ENCODE data around the gene FAM83B. TPM values are rescaled to one million over a fixed set of nuclear protein-coding genes. Genes with fewer than 3 reads are reported as not detected.

FAM83B gene
- total RNA-seq, 1 experiment from 2014 or later: 5.7 TPM

GRCh38 chr6:54957698-54958097 lies 111.1 kb downstream of the FAM83B start:
- no peaks in the 10 kb centered on the region for H3K79me2 ChIP-seq (ENCODE audit: insufficient read depth, low read length)
- no peaks in the 10 kb centered on the region for H4K20me1 ChIP-seq (ENCODE audit: control insufficient read depth, insufficient read depth, insufficient read length)
- no peak overlapping the region for H2AFZ ChIP-seq (ENCODE audit: low read length)
- Mint-ChIP-seq H3K4me1 (peaks cover 2 to 9% of the 10 kb centered on the region in 2 experiments; a peak in 3 of 4 replicates), H3K4me3 (no peak overlapping the region), H3K9me3 (no peaks in the 10 kb centered on the region), H3K36me3 (ENCODE audit: insufficient read depth in 1 of 3, low read depth in 3 of 3) (peaks cover 0 to 6% (median 0%) of the 10 kb centered on the region in 3 experiments; a peak in 2 of 7 replicates), H3K27ac (no peak overlapping the region), H3K27me3 (ENCODE audit: low read depth) (no peaks in the 10 kb centered on the region)
- no peak for DNase-seq
- H2BK120ac ChIP-seq (ENCODE audit: low read depth, low read length, poor library complexity, severe bottlenecking): no peak overlapping the region
- no peaks in the 10 kb centered on the region for H3K23me2 ChIP-seq (ENCODE audit: insufficient read length, low read depth, low read length, poor library complexity, severe bottlenecking)
- no peak overlapping the region for H2BK15ac ChIP-seq (ENCODE audit: low read depth, low read length)
- H2BK20ac ChIP-seq (ENCODE audit: low read depth, low read length, poor library complexity, severe bottlenecking): no peak overlapping the region
- H3K4me1 ChIP-seq (ENCODE audit: insufficient read depth, low read length): no peaks in the 10 kb centered on the region
- no peak for TF ChIP-seq CTCF (conservative IDR thresholded peaks at IDR 0.05)
- H3K4me2 ChIP-seq (ENCODE audit: insufficient read depth, insufficient read length, low read length): no peak overlapping the region
- no peaks in the 10 kb centered on the region for H3K9me3 ChIP-seq (ENCODE audit: control insufficient read depth, low read depth, low read length)
- no peak overlapping the region for H3K4ac ChIP-seq (ENCODE audit: low read depth, low read length)
- H2BK12ac ChIP-seq (ENCODE audit: insufficient read length, low read depth, low read length): no peak overlapping the region
- H3K27ac ChIP-seq (ENCODE audit: insufficient read length, low read depth, low read length): no peak overlapping the region
- no peak overlapping the region for H4K91ac ChIP-seq (ENCODE audit: insufficient read length, low read depth, low read length)
- H3K18ac ChIP-seq (ENCODE audit: insufficient read length, low read depth, low read length): no peak overlapping the region
- no peak overlapping the region for H3T11ph ChIP-seq (ENCODE audit: low read length)
- no peaks in the 10 kb centered on the region for H3K27me3 ChIP-seq (ENCODE audit: insufficient read depth, low read length)
- no peak overlapping the region for H2BK5ac ChIP-seq (ENCODE audit: insufficient read length, low read length)
- no peak overlapping the region for H2AK5ac ChIP-seq (ENCODE audit: insufficient read length, low read length)
- no peak overlapping the region for H4K5ac ChIP-seq (ENCODE audit: insufficient read length, low read depth, low read length)
- H4K8ac ChIP-seq (replicated peaks; ENCODE audit: insufficient read length, low read depth, low read length): no peak overlapping the region
- H3K79me1 ChIP-seq (ENCODE audit: insufficient read depth, low read depth, low read length, poor library complexity, severe bottlenecking): no peaks in the 10 kb centered on the region
- H3K14ac ChIP-seq (ENCODE audit: insufficient read depth, low read length): no peak overlapping the region
- no peak overlapping the region for H3K23ac ChIP-seq (ENCODE audit: insufficient read length, low read depth, low read length)
- no peak overlapping the region for H3K56ac ChIP-seq (ENCODE audit: insufficient read length, low read depth, low read length)
- no peak overlapping the region for H3K9ac ChIP-seq (ENCODE audit: extremely low read depth, insufficient read length, low read length)

Data from H9 (cell line).